ENCODE measurements around the gene CAMTA2. TPM values are rescaled to one million over a fixed set of nuclear protein-coding genes. Genes with fewer than 3 reads are reported as not detected.

Gene CAMTA2
- total and polyA plus RNA-seq, 4 donors: 7.8 to 17.6 (median 12.0) TPM

- TF ChIP-seq REST (IDR thresholded peaks at IDR 0.05) (no peak), EGR1 (IDR thresholded peaks at IDR 0.05; ENCODE audit: low read depth in 2 of 2) (no peak), HNF4A (conservative IDR thresholded peaks at IDR 0.05) (no peak), TAF1 (conservative IDR thresholded peaks at IDR 0.05) (no peak), NR2F2 (IDR thresholded peaks at IDR 0.05) (no peak), SP1 (IDR thresholded peaks at IDR 0.05) (no peak)
Observed at GRCh38 chr17:4986403-4986802, 1.1 kb downstream of the CAMTA2 start (continued).

DNA sequence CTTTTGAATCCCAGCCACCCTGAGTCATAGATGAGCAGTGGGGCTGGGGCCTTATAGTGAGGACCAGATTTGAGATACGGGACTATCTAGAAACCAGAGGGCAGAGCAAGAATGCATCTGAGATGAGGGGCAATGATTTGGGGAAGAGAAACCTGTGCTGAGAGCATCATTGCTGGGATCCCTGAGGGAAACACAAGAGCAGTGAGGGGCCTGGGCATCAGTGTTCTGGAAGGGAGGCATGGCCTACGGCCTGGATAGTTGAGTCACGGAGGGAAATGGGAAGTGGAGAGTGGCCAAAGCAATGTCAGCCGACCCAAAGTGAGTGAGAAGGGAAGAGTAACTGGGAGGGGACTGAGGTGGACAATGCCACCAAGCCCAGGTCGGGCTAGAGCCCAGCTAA, 5.2 kb downstream of the CAMTA2 start:
- Histone ChIP-seq H3K9ac (ENCODE audit: low read depth in 1 of 2, low read length in 2 of 2) (no peak overlapping the region), H3K9me3 (ENCODE audit: control insufficient read depth in 4 of 4, low read length in 3 of 4) (no peaks in the 10 kb centered on the region), H3K27me3 (ENCODE audit: control insufficient read depth in 4 of 4, insufficient read depth in 4 of 4, low read length in 3 of 4) (no peaks in the 10 kb centered on the region), H3K27ac (ENCODE audit: low read depth in 1 of 2, low read length in 2 of 2) (no peak overlapping the region), H3K36me3 (ENCODE audit: control insufficient read depth in 4 of 4, insufficient read depth in 3 of 4, low read depth in 1 of 4, low read length in 3 of 4) (peaks cover 6 to 31% (median 17%) of the 10 kb centered on the region in 4 donors), H3K4me1 (ENCODE audit: control insufficient read depth in 4 of 4, insufficient read depth in 4 of 4, low read length in 3 of 4) (peaks cover 8 to 18% (median 12%) of the 10 kb centered on the region in 4 donors), H3K4me3 (ENCODE audit: low read depth in 1 of 3, low read length in 3 of 3) (no peak overlapping the region)
- DNase-seq (ENCODE audit: low spot score): no peak
- TF ChIP-seq HNF4G (IDR thresholded peaks at IDR 0.05) (no peak), NR2F2 (IDR thresholded peaks at IDR 0.05) (no peak), YY1 (IDR thresholded peaks at IDR 0.05) (no peak), FOXA2 (IDR thresholded peaks at IDR 0.05) (no peak), RAD21 (IDR thresholded peaks at IDR 0.05) (no peak), SP1 (IDR thresholded peaks at IDR 0.05) (no peak), GABPA (IDR thresholded peaks at IDR 0.05 in 1 of 2, conservative IDR thresholded peaks at IDR 0.05 in 1 of 2) (no peak), HNF4A (conservative IDR thresholded peaks at IDR 0.05) (no peak), EGR1 (IDR thresholded peaks at IDR 0.05; ENCODE audit: low read depth in 2 of 2) (no peak), RXRA (IDR thresholded peaks at IDR 0.05) (no peak), TAF1 (conservative IDR thresholded peaks at IDR 0.05) (no peak)
- TF ChIP-seq, protein P1, sequence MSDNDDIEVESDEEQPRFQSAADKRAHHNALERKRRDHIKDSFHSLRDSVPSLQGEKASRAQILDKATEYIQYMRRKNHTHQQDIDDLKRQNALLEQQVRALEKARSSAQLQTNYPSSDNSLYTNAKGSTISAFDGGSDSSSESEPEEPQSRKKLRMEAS (IDR thresholded peaks at IDR 0.05): no peak
- 81% methylated on average over 5 of the region's 5 CpGs for WGBS

- no peak for DNase-seq (ENCODE audit: low spot score)
Observed at GRCh38 chr17:4980644-4981216, 6.7 kb downstream of the CAMTA2 start.

More at GRCh38 chr17:4980644-4981216, 6.7 kb downstream of the CAMTA2 start:
- Histone ChIP-seq H3K9ac (ENCODE audit: low read depth in 1 of 2, low read length in 2 of 2) (no peak overlapping the region), H3K9me3 (ENCODE audit: control insufficient read depth in 4 of 4, low read length in 3 of 4) (no peaks in the 10 kb centered on the region), H3K27ac (ENCODE audit: low read depth in 1 of 2, low read length in 2 of 2) (no peak overlapping the region), H3K36me3 (ENCODE audit: control insufficient read depth in 4 of 4, insufficient read depth in 3 of 4, low read depth in 1 of 4, low read length in 3 of 4) (peaks cover 12 to 35% (median 19%) of the 10 kb centered on the region in 4 donors), H3K4me3 (ENCODE audit: low read depth in 1 of 3, low read length in 3 of 3) (no peak overlapping the region), H3K4me1 (ENCODE audit: control insufficient read depth in 4 of 4, insufficient read depth in 4 of 4, low read length in 3 of 4) (peaks cover 0 to 8% (median 2%) of the 10 kb centered on the region in 4 donors), H3K27me3 (ENCODE audit: control insufficient read depth in 4 of 4, insufficient read depth in 4 of 4, low read length in 3 of 4) (no peaks in the 10 kb centered on the region)
- WGBS: 45% methylated on average over 6 of the region's 6 CpGs
- no peak for TF ChIP-seq ZBTB33 (IDR thresholded peaks at IDR 0.05)
- TF ChIP-seq, protein P1 (IDR thresholded peaks at IDR 0.05): no peak
- TF ChIP-seq CTCF (IDR thresholded peaks at IDR 0.05; ENCODE audit: low read depth, low read length, missing input control): peak; percentile 81
- TF ChIP-seq HNF4G (IDR thresholded peaks at IDR 0.05): no peak
- no peak for TF ChIP-seq TAF1 (conservative IDR thresholded peaks at IDR 0.05)
- no peak for TF ChIP-seq REST (IDR thresholded peaks at IDR 0.05)
- TF ChIP-seq RAD21 (IDR thresholded peaks at IDR 0.05): peak; percentile 72 to 83
- no peak for TF ChIP-seq SP1 (IDR thresholded peaks at IDR 0.05)
- no peak for TF ChIP-seq RXRA (IDR thresholded peaks at IDR 0.05)

Measured in liver (tissue), 9 donors.